GM23248 (cell line): ENCODE results near the gene RASGEF1C. TPM values are rescaled to one million over a fixed set of nuclear protein-coding genes. Genes with fewer than 3 reads are reported as not detected.

Experiments
- DNase-seq: peaks from one replicate; pipeline ENCODE4 v3.0.0-alpha.2; 2015
- H2AFZ ChIP-seq: fragments of 200-600 bp; sonication (generic); 2 replicates; pipeline ENCODE4 v1.6.1; 2016; ENCODE audit warnings: antibody characterized with exemption
- H3F3A ChIP-seq: fragments of 200-600 bp; sonication (generic); 2 replicates; pipeline ENCODE4 v1.6.1; 2016; ENCODE audit warnings: mild to moderate bottlenecking, antibody characterized with exemption, mixed run types; ENCODE audit not compliant: insufficient read depth
- H3K27ac ChIP-seq: fragments of 200-600 bp; sonication (generic); 2 replicates; pipeline ENCODE4 v1.5.1; 2016; ENCODE audit warnings: mild to moderate bottlenecking
- H3K27me3 ChIP-seq: fragments of 200-600 bp; sonication (generic); replicated peaks from 2 replicates; pipeline ENCODE4 v1.6.1; 2016; ENCODE audit warnings: mild to moderate bottlenecking; ENCODE audit not compliant: insufficient read depth
- H3K36me3 ChIP-seq: fragments of 200-600 bp; sonication (generic); 2 replicates; pipeline ENCODE4 v1.6.1; 2016; ENCODE audit warnings: low read depth, mild to moderate bottlenecking
- H3K4me1 ChIP-seq: fragments of 200-600 bp; sonication (generic); 2 replicates; pipeline ENCODE4 v1.6.1; 2016; ENCODE audit warnings: mild to moderate bottlenecking; ENCODE audit not compliant: insufficient read depth
- H3K4me2 ChIP-seq: fragments of 200-600 bp; sonication (generic); one replicate; pipeline ENCODE4 v1.6.1; 2016; ENCODE audit warnings: mild to moderate bottlenecking; ENCODE audit not compliant: unreplicated experiment
- H3K4me3 ChIP-seq: fragments of 200-600 bp; sonication (generic); 2 replicates; pipeline ENCODE4 v1.5.1; 2016; ENCODE audit warnings: mild to moderate bottlenecking
- H3K79me2 ChIP-seq: fragments of 200-600 bp; sonication (generic); 2 replicates; pipeline ENCODE4 v1.6.1; 2016; ENCODE audit warnings: mild to moderate bottlenecking; ENCODE audit not compliant: insufficient read depth
- H3K9ac ChIP-seq: fragments of 200-600 bp; sonication (generic); 2 replicates; pipeline ENCODE4 v1.6.1; 2016; ENCODE audit warnings: mild to moderate bottlenecking
- H3K9me2 ChIP-seq: fragments of 200-600 bp; sonication (generic); 2 replicates; pipeline ENCODE4 v1.6.1; 2016; ENCODE audit warnings: mixed run types, mild to moderate bottlenecking, moderate library complexity; ENCODE audit not compliant: insufficient read depth
- H3K9me3 ChIP-seq: fragments of 200-600 bp; sonication (generic); one replicate; pipeline ENCODE4 v1.6.1; 2017; ENCODE audit warnings: low read depth
- H4K20me1 ChIP-seq: fragments of 200-600 bp; sonication (generic); 2 replicates; pipeline ENCODE4 v1.6.0; 2016; ENCODE audit not compliant: insufficient read depth
- EZH2 ChIP-seq: fragments of 200-600 bp; sonication (generic); IDR thresholded peaks from 2 replicates; pipeline ENCODE4 v1.6.1; 2018; ENCODE audit warnings: antibody characterized with exemption, mild to moderate bottlenecking; ENCODE audit not compliant: insufficient read depth, poor library complexity, severe bottlenecking
- EZH2phosphoT487 ChIP-seq: fragments of 200-600 bp; sonication (generic); IDR thresholded peaks from 2 replicates; pipeline ENCODE4 v1.6.1; 2018; ENCODE audit warnings: antibody characterized with exemption, moderate library complexity, mild to moderate bottlenecking, low read depth; ENCODE audit not compliant: insufficient read depth
- WGBS, 2 experiments: methylation state at CpG; one replicate each; pipeline ENCODE4 v1.1.6; 2015 to 2017; ENCODE audit warnings: low lambda C conversion rate in 2 of 2, low coverage in 1 of 2; ENCODE audit errors: missing lambda C conversion rate in 2 of 2; 5-methylcytosine and 5-hydroxymethylcytosine counted together
- in situ Hi-C: fragments of 300-500 bp; cut with MboI; formaldehyde crosslinking; loops from 2 replicates; pipeline ENCODE4 v1.15.0; 2020
- polyA plus RNA-seq: library from polyadenylated mRNA; unstranded; fragments of >200 nt; fragmentation: Nextera tagmentation; extraction: Ambion mirVana; gene quantifications from 2 replicates; pipeline ENCODE4 v1.2.1, GENCODE V29; 2016
- total RNA-seq: library from RNA; depleted of rRNA; stranded (reverse); fragments of >200 nt; shearing (Covaris generic); gene quantifications from 2 replicates; pipeline ENCODE4 v1.2.3, GENCODE V29; 2014

Gene RASGEF1C
- total and polyA plus RNA-seq, 2 experiments from 2014 or later = not detected

DNA sequence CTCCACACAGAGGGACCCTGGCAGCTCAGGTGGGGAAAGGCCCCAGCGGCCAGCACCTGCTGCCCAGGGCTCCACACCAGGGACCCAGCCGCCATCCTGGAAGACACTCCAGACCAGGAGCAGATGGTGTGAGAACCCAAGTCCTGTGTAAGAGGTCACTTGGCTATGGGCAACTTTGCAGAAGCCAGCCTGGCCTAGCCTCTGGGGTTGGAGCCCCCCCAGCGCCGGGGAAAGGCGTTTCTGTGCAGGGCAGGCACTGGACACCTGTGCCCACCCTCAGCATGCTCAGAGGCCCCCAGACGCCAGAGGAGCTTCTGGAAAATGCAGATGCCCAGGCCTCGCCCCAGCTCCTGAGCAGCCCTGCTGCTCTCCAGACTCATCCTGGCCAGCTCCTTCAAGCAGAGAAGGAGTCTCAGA lies 34.0 kb downstream of the RASGEF1C start:
- H3K27me3 ChIP-seq = no peaks in the 10 kb centered on the region
- DNase-seq = no peak
- no peak overlapping the region for H2AFZ ChIP-seq
- no peaks in the 10 kb centered on the region for H3K79me2 ChIP-seq
- no peaks in the 10 kb centered on the region for H3K4me1 ChIP-seq
- H3K9ac ChIP-seq = no peak overlapping the region
- in situ Hi-C loops = no loop called here
- H3K4me2 ChIP-seq = no peak overlapping the region
- no peaks in the 10 kb centered on the region for H3F3A ChIP-seq
- no peaks in the 10 kb centered on the region for H3K9me2 ChIP-seq
- no peaks in the 10 kb centered on the region for H3K9me3 ChIP-seq
- TF ChIP-seq EZH2phosphoT487 = no peak
- no peak for TF ChIP-seq EZH2
- no peaks in the 10 kb centered on the region for H3K36me3 ChIP-seq
- 32 to 37% methylated on average over 4 to 7 of the region's 7 CpGs for WGBS, 2 experiments
- H3K27ac ChIP-seq = no peak overlapping the region
- no peak overlapping the region for H3K4me3 ChIP-seq
- H4K20me1 ChIP-seq = no peaks in the 10 kb centered on the region

DNA sequence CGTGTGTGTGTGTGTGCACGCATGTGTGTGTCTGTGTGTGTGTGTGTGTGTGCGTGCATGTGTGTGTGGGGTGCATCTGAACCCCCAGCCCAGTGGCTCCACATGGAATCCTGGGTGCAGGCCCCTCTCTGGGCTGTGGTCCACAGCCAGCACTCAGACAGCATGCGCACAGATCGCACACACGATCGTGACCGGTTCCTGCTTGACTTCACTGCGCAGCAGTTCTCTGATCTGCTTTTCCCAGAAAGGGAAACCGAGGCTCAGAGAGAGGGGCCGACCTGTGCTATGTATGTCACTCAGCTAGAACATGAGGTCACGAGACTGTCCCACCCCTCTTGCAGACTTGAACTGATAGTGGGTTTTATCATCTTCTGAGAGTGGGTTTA lies 34.4 kb downstream of the RASGEF1C start:
- no peak for TF ChIP-seq EZH2
- TF ChIP-seq EZH2phosphoT487 = no peak
- no peaks in the 10 kb centered on the region for H3K79me2 ChIP-seq
- in situ Hi-C loops = no loop called here
- H3K27me3 ChIP-seq = no peaks in the 10 kb centered on the region
- H3K9me3 ChIP-seq = no peaks in the 10 kb centered on the region
- WGBS, 2 experiments = 62 to 73% methylated on average over 12 of the region's 12 CpGs
- no peaks in the 10 kb centered on the region for H3K36me3 ChIP-seq
- no peak overlapping the region for H3K9ac ChIP-seq
- no peaks in the 10 kb centered on the region for H4K20me1 ChIP-seq
- H3K4me1 ChIP-seq = no peaks in the 10 kb centered on the region
- H3K4me2 ChIP-seq = no peak overlapping the region
- H3K27ac ChIP-seq = no peak overlapping the region
- no peak for DNase-seq
- H3F3A ChIP-seq = no peaks in the 10 kb centered on the region
- no peak overlapping the region for H2AFZ ChIP-seq
- H3K9me2 ChIP-seq = no peaks in the 10 kb centered on the region
- H3K4me3 ChIP-seq = no peak overlapping the region

- no peaks in the 10 kb centered on the region for H3F3A ChIP-seq
- in situ Hi-C loops = no loop called here
- no peak overlapping the region for H3K4me3 ChIP-seq
- no peaks in the 10 kb centered on the region for H3K9me3 ChIP-seq
- H3K36me3 ChIP-seq = no peaks in the 10 kb centered on the region
- no peaks in the 10 kb centered on the region for H3K4me1 ChIP-seq
- WGBS, 2 experiments = 74 to 82% methylated on average over 26 to 27 of the region's 27 CpGs
- no peak overlapping the region for H3K9ac ChIP-seq
- H3K9me2 ChIP-seq = no peaks in the 10 kb centered on the region
- no peaks in the 10 kb centered on the region for H3K27me3 ChIP-seq
- peak; percentile 60 for DNase-seq
- no peak overlapping the region for H3K27ac ChIP-seq
- no peak for TF ChIP-seq EZH2
- TF ChIP-seq EZH2phosphoT487 = no peak
- no peak overlapping the region for H2AFZ ChIP-seq
- no peak overlapping the region for H3K4me2 ChIP-seq
- no peaks in the 10 kb centered on the region for H4K20me1 ChIP-seq
- no peaks in the 10 kb centered on the region for H3K79me2 ChIP-seq
These were observed 35.0 kb downstream of the RASGEF1C start for GRCh38 chr5:180173875-180174586.

GRCh38 chr5:180173198-180173544 lies 35.8 kb downstream of the RASGEF1C start:
- DNase-seq = no peak
- Histone ChIP-seq H3K9me2 (no peaks in the 10 kb centered on the region), H3K9ac (no peak overlapping the region), H3K9me3 (no peaks in the 10 kb centered on the region), H3F3A (no peaks in the 10 kb centered on the region), H3K4me3 (no peak overlapping the region), H3K36me3 (no peaks in the 10 kb centered on the region), H3K79me2 (no peaks in the 10 kb centered on the region), H3K4me2 (no peak overlapping the region), H3K27ac (no peak overlapping the region), H3K27me3 (no peaks in the 10 kb centered on the region; the same call in 1 of the 2 replicates), H2AFZ (no peak overlapping the region), H3K4me1 (no peaks in the 10 kb centered on the region), H4K20me1 (no peaks in the 10 kb centered on the region)
- TF ChIP-seq EZH2phosphoT487 (no peak), EZH2 (no peak)
- WGBS, 2 experiments = 50 to 52% methylated on average over 4 of the region's 4 CpGs
- in situ Hi-C loops = no loop called here
